Thyroid gland (tissue), 4 donors: Measurements from ENCODE around the gene SNW1.

Experiments used
- POLR2A ChIP-seq, 2 donors: fragments of 450-650 bp; IDR thresholded peaks; one replicate each; pipeline ENCODE4 v1.6.1; 2017; ENCODE audit warnings: antibody characterized with exemption in 2 of 2, mild to moderate bottlenecking in 2 of 2, moderate library complexity in 1 of 2
- TF ChIP-seq, protein P1 (sequence below), 6 experiments: fragments of 200-600 bp in 3 of 6; fragments of 450-650 bp in 3 of 6; sonication (generic) in 3 of 6; IDR thresholded peaks; one replicate each; pipeline ENCODE4 v1.5.1; 2016 to 2019; ENCODE audit warnings: antibody characterized with exemption in 6 of 6, mild to moderate bottlenecking in 2 of 6, inconsistent platforms in 1 of 6, moderate library complexity in 1 of 6

DNA sequence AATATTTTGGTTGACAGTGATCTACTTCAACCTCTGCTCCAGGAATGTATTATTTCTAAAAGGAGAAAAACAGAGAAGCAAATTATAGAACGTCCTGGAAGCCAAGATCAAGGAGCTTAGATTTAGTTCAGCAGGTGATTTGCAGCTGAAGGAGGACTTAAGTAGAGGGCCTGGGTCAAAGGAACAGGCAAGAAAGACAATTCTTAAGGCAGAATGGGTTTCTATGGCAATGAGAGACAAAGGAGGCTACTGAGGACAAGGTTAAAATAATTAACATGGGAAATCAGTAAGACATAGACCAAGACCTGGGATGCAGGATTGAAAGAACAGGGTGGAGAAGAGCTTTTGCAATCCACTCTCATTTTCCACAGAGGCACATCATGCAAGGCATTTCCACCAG, 2.4 kb upstream of the SNW1 start:
- TF ChIP-seq, protein P1, sequence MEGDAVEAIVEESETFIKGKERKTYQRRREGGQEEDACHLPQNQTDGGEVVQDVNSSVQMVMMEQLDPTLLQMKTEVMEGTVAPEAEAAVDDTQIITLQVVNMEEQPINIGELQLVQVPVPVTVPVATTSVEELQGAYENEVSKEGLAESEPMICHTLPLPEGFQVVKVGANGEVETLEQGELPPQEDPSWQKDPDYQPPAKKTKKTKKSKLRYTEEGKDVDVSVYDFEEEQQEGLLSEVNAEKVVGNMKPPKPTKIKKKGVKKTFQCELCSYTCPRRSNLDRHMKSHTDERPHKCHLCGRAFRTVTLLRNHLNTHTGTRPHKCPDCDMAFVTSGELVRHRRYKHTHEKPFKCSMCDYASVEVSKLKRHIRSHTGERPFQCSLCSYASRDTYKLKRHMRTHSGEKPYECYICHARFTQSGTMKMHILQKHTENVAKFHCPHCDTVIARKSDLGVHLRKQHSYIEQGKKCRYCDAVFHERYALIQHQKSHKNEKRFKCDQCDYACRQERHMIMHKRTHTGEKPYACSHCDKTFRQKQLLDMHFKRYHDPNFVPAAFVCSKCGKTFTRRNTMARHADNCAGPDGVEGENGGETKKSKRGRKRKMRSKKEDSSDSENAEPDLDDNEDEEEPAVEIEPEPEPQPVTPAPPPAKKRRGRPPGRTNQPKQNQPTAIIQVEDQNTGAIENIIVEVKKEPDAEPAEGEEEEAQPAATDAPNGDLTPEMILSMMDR (IDR thresholded peaks at IDR 0.05): no peak
- no peak for TF ChIP-seq POLR2A (IDR thresholded peaks at IDR 0.05)
